Measurements from ENCODE around the gene PUDP. TPM values are rescaled to one million over a fixed set of nuclear protein-coding genes. Genes with fewer than 3 reads are reported as not detected.

The PUDP gene
- polyA plus RNA-seq, 1 experiment = 32.0 TPM

DNA sequence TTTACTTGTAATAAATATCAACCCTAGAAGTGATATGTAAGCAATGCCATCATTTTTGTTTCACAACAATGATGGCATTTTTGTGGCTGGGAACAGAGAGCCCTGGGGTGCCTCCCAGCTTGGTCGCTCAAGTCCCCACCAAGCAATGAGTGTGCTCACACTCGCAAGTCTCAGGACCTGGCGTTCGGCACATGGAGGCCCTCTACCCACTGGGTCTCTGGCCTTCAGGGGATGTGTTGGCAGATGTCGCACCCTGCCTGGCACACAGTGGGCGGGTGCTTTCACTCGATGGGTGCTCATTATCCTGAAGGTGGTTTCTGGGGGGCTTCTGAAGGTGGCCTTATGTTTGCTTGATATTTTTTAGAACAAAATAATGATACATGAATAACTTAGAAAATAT, 75.1 kb downstream of the PUDP start:
- H3K27ac ChIP-seq (ENCODE audit: low read depth, low read length) = no peak overlapping the region
- no peak for DNase-seq (ENCODE audit: low read depth, low spot score)
- H3K4me3 ChIP-seq (ENCODE audit: low read depth, low read length) = no peak overlapping the region
- CTCF ChIA-PET = interaction anchor here (0.5 kb wide), 1 partner anchor 330 kb away, joined by 4 read pairs; no protein-coding TSS in a partner anchor
- TF ChIP-seq, protein P1, sequence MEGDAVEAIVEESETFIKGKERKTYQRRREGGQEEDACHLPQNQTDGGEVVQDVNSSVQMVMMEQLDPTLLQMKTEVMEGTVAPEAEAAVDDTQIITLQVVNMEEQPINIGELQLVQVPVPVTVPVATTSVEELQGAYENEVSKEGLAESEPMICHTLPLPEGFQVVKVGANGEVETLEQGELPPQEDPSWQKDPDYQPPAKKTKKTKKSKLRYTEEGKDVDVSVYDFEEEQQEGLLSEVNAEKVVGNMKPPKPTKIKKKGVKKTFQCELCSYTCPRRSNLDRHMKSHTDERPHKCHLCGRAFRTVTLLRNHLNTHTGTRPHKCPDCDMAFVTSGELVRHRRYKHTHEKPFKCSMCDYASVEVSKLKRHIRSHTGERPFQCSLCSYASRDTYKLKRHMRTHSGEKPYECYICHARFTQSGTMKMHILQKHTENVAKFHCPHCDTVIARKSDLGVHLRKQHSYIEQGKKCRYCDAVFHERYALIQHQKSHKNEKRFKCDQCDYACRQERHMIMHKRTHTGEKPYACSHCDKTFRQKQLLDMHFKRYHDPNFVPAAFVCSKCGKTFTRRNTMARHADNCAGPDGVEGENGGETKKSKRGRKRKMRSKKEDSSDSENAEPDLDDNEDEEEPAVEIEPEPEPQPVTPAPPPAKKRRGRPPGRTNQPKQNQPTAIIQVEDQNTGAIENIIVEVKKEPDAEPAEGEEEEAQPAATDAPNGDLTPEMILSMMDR (IDR thresholded peaks at IDR 0.05; ENCODE audit: low read depth, low read length) = no peak
- POLR2A ChIA-PET = no interaction called here
- H3K27me3 ChIP-seq (ENCODE audit: control insufficient read depth, insufficient read depth, low read length) = no peaks in the 10 kb centered on the region
- H3K9me3 ChIP-seq (ENCODE audit: control insufficient read depth, insufficient read depth, low read length) = no peaks in the 10 kb centered on the region

- TF ChIP-seq, protein P1 (IDR thresholded peaks at IDR 0.05; ENCODE audit: low read depth, low read length) = no peak
- Histone ChIP-seq H3K27me3 (ENCODE audit: control insufficient read depth, insufficient read depth, low read length) (no peaks in the 10 kb centered on the region), H3K9me3 (ENCODE audit: control insufficient read depth, insufficient read depth, low read length) (no peaks in the 10 kb centered on the region), H3K27ac (ENCODE audit: low read depth, low read length) (no peak overlapping the region), H3K4me3 (ENCODE audit: low read depth, low read length) (no peak overlapping the region)
- ChIA-PET POLR2A (no interaction called here), CTCF (interaction anchor here (0.7 kb wide), 1 partner anchor 84 kb away, joined by 3 read pairs; no protein-coding TSS in a partner anchor)
- no peak for DNase-seq (ENCODE audit: low read depth, low spot score)
Measured at GRCh38 chrX:7071390-7071789, 76.6 kb downstream of the PUDP start.

DNA sequence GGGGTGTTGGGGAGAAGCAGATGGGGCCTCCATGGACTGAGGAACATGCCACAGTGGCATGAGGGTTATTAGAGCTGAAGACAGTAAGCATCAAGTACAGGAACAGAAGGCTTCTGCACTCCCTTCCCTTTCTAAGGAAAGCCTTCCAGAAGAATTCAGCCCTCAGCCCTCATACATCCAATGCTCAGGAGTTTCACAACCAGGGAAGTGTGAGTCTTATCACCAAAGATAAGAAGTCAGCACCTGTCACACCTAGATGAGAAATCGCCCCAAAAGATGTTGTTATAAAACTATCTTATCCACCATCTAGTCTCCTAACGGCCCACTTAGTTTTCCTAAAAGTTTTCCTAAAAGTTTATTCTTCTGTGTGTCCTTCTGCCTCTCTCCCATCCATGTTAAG, 78.4 kb downstream of the PUDP start:
- CTCF ChIA-PET = no interaction called here

DNA sequence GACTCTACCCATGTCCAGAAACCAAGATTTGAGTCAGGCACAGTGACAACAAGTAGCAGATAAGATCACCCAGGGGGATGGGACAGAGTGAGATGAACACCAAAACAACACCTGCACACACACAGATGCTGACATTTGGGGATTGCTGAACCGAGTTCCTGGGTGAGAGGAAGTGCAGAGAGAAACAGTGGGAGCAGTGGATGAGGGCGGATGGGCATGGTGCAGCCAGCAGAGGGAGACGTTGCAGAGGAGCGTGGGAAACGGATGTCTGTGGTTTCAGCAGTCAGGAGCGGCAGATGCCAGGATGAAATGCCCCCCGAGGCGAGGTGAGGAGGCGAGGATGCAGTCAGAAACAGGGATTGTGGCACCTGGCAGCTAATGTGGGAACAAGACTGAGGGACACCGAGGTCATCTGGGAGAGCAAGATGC, 79.0 kb downstream of the PUDP start:
- no peaks in the 10 kb centered on the region for H3K9me3 ChIP-seq (ENCODE audit: control insufficient read depth, insufficient read depth, low read length)
- CTCF ChIA-PET = no interaction called here
- POLR2A ChIA-PET = no interaction called here
- TF ChIP-seq, protein P1 (IDR thresholded peaks at IDR 0.05; ENCODE audit: low read depth, low read length) = peak; percentile 18; the same call in 1 of the 2 replicates
- H3K27ac ChIP-seq (ENCODE audit: low read depth, low read length) = no peak overlapping the region
- no peaks in the 10 kb centered on the region for H3K27me3 ChIP-seq (ENCODE audit: control insufficient read depth, insufficient read depth, low read length)
- no peak overlapping the region for H3K4me3 ChIP-seq (ENCODE audit: low read depth, low read length)
- no peak for DNase-seq (ENCODE audit: low read depth, low spot score)

More for the DNA sequence above, 78.4 kb downstream of the PUDP start:
- POLR2A ChIA-PET = no interaction called here
- no peaks in the 10 kb centered on the region for H3K27me3 ChIP-seq (ENCODE audit: control insufficient read depth, insufficient read depth, low read length)
- DNase-seq (ENCODE audit: low read depth, low spot score) = no peak
- TF ChIP-seq, protein P1 (IDR thresholded peaks at IDR 0.05; ENCODE audit: low read depth, low read length) = no peak
- H3K27ac ChIP-seq (ENCODE audit: low read depth, low read length) = no peak overlapping the region
- no peak overlapping the region for H3K4me3 ChIP-seq (ENCODE audit: low read depth, low read length)
- no peaks in the 10 kb centered on the region for H3K9me3 ChIP-seq (ENCODE audit: control insufficient read depth, insufficient read depth, low read length)

- Histone ChIP-seq H3K27ac (ENCODE audit: low read depth, low read length) (no peak overlapping the region), H3K4me3 (ENCODE audit: low read depth, low read length) (no peak overlapping the region), H3K27me3 (ENCODE audit: control insufficient read depth, insufficient read depth, low read length) (no peaks in the 10 kb centered on the region), H3K9me3 (ENCODE audit: control insufficient read depth, insufficient read depth, low read length) (no peaks in the 10 kb centered on the region)
- CTCF ChIA-PET = no interaction called here
- TF ChIP-seq, protein P1 (IDR thresholded peaks at IDR 0.05; ENCODE audit: low read depth, low read length) = no peak
- POLR2A ChIA-PET = no interaction called here
- DNase-seq (ENCODE audit: low read depth, low spot score) = no peak
Measured at GRCh38 chrX:7067256-7067655, 80.7 kb downstream of the PUDP start.

Data from AG04450 (cell line).